ENCODE results near the gene NUTM2F. TPM values are rescaled to one million over a fixed set of nuclear protein-coding genes. Genes with fewer than 3 reads are reported as not detected.
"Not testable (repeated sequence)": the region's sequence is repeated elsewhere in the genome, so short reads cannot be mapped to it uniquely, and the experiment has no call there.

Gene NUTM2F
- total RNA-seq, 1 experiment from 2014 or later: not detected

DNA sequence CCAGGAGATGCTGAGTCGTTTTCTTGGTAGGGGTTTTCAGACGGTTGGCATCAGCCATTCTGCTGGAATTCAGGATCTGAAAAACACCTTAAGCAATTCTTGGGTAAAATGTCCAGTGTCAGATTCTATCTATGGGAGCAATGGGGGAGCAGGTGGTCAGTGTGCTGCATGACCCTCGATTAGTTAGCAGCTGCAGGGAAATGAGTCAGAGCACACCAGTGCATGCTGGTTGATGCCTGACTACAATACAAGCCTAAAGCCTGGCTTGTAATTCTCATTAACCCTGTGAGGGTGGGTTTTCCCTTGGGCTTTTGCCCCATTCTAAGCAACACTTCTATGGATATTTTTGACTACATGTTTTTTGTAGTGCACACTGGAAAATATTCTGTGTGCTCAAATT is 20.3 kb upstream of the NUTM2F start:
- H3K4me1 ChIP-seq (ENCODE audit: low read length); DNase-seq; H3K4me2 ChIP-seq (ENCODE audit: low read depth, low read length, poor library complexity, severe bottlenecking); H2AFZ ChIP-seq (ENCODE audit: low read length); H3K4me3 ChIP-seq (ENCODE audit: low read length); H4K20me1 ChIP-seq (ENCODE audit: insufficient read depth, low read depth, low read length); H3K9ac ChIP-seq (ENCODE audit: low read length); H3K79me2 ChIP-seq (ENCODE audit: low read length); H3K9me3 ChIP-seq (ENCODE audit: low read length); H3K27ac ChIP-seq (ENCODE audit: low read length); H3K9me2 ChIP-seq (replicated peaks; ENCODE audit: insufficient read depth, low read length); H3K27me3 ChIP-seq (ENCODE audit: low read length); H3K36me3 ChIP-seq (ENCODE audit: insufficient read depth, low read length): not testable (repeated sequence)

DNA sequence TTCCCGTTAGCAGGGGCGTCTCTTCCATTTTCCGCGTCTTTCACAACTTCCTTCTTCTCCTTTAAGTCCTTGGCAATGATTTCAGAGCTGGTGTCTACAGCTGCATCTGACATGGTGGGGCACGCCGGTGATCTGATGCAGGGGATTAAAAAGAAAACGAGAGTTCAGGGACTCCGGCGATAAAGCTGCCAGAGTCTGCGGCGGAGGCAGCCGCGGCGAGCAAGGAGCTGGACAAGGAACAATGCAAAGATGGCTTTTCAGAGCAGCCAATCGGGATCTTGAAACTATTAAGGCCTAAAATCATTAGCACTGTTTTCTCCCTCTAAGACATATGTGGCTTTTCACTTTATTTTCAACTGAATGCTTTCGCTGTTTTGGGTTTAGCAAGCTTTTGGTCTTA is 19.0 kb upstream of the NUTM2F start:
- H4K20me1 ChIP-seq (ENCODE audit: insufficient read depth, low read depth, low read length); DNase-seq; H3K36me3 ChIP-seq (ENCODE audit: insufficient read depth, low read length); H3K79me2 ChIP-seq (ENCODE audit: low read length); H3K9me3 ChIP-seq (ENCODE audit: low read length); H2AFZ ChIP-seq (ENCODE audit: low read length); H3K4me2 ChIP-seq (ENCODE audit: low read depth, low read length, poor library complexity, severe bottlenecking); H3K9me2 ChIP-seq (replicated peaks; ENCODE audit: insufficient read depth, low read length); H3K9ac ChIP-seq (ENCODE audit: low read length); H3K27me3 ChIP-seq (ENCODE audit: low read length); H3K4me3 ChIP-seq (ENCODE audit: low read length); H3K4me1 ChIP-seq (ENCODE audit: low read length); H3K27ac ChIP-seq (ENCODE audit: low read length): not testable (repeated sequence)

DNA sequence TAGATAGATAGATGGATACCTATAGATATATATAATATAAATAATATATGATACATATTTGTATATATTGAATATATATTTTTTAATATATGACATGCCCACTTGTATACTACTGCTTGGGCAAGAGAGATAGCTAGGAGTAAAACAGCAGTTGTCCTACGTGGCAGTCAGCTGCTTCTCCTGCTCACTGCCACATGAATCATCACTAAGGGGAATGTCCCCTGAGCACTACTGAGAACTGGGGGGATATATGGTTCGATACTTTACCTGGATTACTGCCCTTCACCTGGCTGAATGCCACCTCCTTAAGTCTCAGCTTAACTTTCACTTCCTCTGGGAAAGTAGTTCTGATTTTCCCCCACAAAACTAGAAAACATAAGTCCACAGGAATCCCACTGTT is 13.3 kb upstream of the NUTM2F start:
- H3K79me2 ChIP-seq (ENCODE audit: low read length); H3K4me1 ChIP-seq (ENCODE audit: low read length); DNase-seq; H2AFZ ChIP-seq (ENCODE audit: low read length); H3K4me2 ChIP-seq (ENCODE audit: low read depth, low read length, poor library complexity, severe bottlenecking); H3K27ac ChIP-seq (ENCODE audit: low read length); H3K27me3 ChIP-seq (ENCODE audit: low read length); H3K4me3 ChIP-seq (ENCODE audit: low read length); H3K36me3 ChIP-seq (ENCODE audit: insufficient read depth, low read length); H4K20me1 ChIP-seq (ENCODE audit: insufficient read depth, low read depth, low read length); H3K9ac ChIP-seq (ENCODE audit: low read length); H3K9me3 ChIP-seq (ENCODE audit: low read length); H3K9me2 ChIP-seq (replicated peaks; ENCODE audit: insufficient read depth, low read length): not testable (repeated sequence)

DNA sequence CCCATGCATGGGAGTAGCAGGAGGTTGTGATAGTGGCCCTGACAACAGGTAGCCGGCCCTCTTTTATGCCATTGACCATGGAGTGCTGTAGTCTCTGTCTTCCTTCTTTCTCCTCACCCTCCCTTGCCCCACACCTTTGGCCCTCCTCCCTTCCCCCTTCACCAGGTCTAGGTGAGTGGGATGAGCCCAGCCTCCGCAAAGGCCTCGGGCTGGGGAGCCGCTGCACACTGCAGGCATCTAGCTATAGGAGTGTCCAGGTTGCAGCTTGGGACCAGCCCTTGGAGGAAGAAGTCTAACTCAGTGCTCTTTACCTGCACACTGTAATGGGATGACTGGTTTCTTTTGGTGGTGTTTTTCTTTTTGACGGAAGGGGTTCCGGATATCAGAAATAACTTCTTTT is 12.3 kb upstream of the NUTM2F start:
- H3K4me1 ChIP-seq (ENCODE audit: low read length); H3K9me3 ChIP-seq (ENCODE audit: low read length); H3K9me2 ChIP-seq (replicated peaks; ENCODE audit: insufficient read depth, low read length); H3K4me3 ChIP-seq (ENCODE audit: low read length); H3K27ac ChIP-seq (ENCODE audit: low read length); H4K20me1 ChIP-seq (ENCODE audit: insufficient read depth, low read depth, low read length); H3K27me3 ChIP-seq (ENCODE audit: low read length); H2AFZ ChIP-seq (ENCODE audit: low read length); H3K36me3 ChIP-seq (ENCODE audit: insufficient read depth, low read length); H3K79me2 ChIP-seq (ENCODE audit: low read length); H3K9ac ChIP-seq (ENCODE audit: low read length); H3K4me2 ChIP-seq (ENCODE audit: low read depth, low read length, poor library complexity, severe bottlenecking); DNase-seq: not testable (repeated sequence)

DNA sequence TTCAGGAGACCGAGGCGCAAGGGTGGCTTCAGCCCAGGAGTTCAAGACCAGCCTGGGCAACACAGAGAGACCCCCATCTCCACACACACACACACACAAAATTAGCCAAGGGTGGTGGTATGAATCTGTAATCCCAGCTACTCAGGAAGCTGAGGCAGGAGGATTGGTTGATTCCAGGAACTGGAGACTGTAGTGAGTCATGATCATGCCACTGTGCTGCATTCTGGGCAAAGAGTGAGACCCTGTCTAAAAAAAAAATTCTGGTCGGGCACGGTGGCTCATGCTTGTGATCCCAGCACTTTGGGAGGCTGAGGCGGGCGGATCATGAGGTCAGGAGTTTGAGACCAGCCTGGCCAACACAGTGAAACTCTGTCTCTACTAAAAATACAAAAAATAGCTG is 11.2 kb upstream of the NUTM2F start:
- not testable (repeated sequence) for H3K9me2 ChIP-seq (replicated peaks; ENCODE audit: insufficient read depth, low read length); H4K20me1 ChIP-seq (ENCODE audit: insufficient read depth, low read depth, low read length); H3K36me3 ChIP-seq (ENCODE audit: insufficient read depth, low read length); H3K9me3 ChIP-seq (ENCODE audit: low read length); H3K4me1 ChIP-seq (ENCODE audit: low read length); DNase-seq; H3K79me2 ChIP-seq (ENCODE audit: low read length); H3K4me3 ChIP-seq (ENCODE audit: low read length); H3K27me3 ChIP-seq (ENCODE audit: low read length); H3K4me2 ChIP-seq (ENCODE audit: low read depth, low read length, poor library complexity, severe bottlenecking); H2AFZ ChIP-seq (ENCODE audit: low read length); H3K9ac ChIP-seq (ENCODE audit: low read length); H3K27ac ChIP-seq (ENCODE audit: low read length)

DNA sequence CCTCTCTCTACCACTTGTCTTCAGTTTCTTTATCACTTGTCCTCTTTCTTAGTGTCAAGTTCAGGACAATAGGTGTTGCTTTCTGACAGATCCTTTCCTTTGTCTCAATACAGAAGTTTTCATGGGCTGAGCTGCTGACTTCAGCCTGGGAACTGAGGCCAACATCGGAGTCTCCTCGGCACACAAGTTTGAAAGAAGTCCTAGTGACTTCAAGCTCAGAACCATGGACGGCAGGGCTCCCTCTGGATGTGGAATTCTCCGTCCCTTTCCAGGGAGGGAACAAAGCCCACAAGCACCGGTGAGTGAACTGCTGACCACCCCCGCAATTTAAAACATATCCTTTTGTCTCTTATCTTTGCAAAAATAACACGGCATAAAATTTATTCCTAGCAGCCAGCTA is 10.3 kb upstream of the NUTM2F start:
- not testable (repeated sequence) for H3K4me3 ChIP-seq (ENCODE audit: low read length); H3K9me3 ChIP-seq (ENCODE audit: low read length); H3K9me2 ChIP-seq (replicated peaks; ENCODE audit: insufficient read depth, low read length); DNase-seq; H3K27ac ChIP-seq (ENCODE audit: low read length); H3K36me3 ChIP-seq (ENCODE audit: insufficient read depth, low read length); H3K9ac ChIP-seq (ENCODE audit: low read length); H3K4me2 ChIP-seq (ENCODE audit: low read depth, low read length, poor library complexity, severe bottlenecking); H3K4me1 ChIP-seq (ENCODE audit: low read length); H3K27me3 ChIP-seq (ENCODE audit: low read length); H3K79me2 ChIP-seq (ENCODE audit: low read length); H4K20me1 ChIP-seq (ENCODE audit: insufficient read depth, low read depth, low read length); H2AFZ ChIP-seq (ENCODE audit: low read length)

DNA sequence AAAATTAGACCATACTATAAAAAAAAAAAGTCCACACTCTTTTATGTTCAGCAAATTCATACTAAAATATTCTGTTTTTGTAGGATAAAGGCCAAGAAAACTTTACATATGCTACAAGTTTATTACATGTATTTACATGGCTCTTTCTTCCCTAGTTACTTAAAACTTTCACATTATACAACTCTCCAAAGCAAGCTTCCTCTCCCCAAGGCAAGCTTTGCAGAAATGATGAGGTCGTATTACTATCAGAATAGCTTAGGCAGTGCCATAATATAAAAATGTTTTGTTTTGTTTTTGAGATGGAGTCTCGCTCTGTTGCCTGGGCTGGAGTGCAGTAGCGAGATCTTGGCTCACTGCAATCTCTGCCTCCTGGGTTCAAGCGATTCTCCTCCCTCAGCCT is 8.0 kb upstream of the NUTM2F start:
- not testable (repeated sequence) for H3K9me3 ChIP-seq (ENCODE audit: low read length); H3K4me2 ChIP-seq (ENCODE audit: low read depth, low read length, poor library complexity, severe bottlenecking); H3K27ac ChIP-seq (ENCODE audit: low read length); H3K36me3 ChIP-seq (ENCODE audit: insufficient read depth, low read length); H2AFZ ChIP-seq (ENCODE audit: low read length); H3K9me2 ChIP-seq (replicated peaks; ENCODE audit: insufficient read depth, low read length); H3K4me1 ChIP-seq (ENCODE audit: low read length); H3K79me2 ChIP-seq (ENCODE audit: low read length); DNase-seq; H3K27me3 ChIP-seq (ENCODE audit: low read length); H4K20me1 ChIP-seq (ENCODE audit: insufficient read depth, low read depth, low read length); H3K4me3 ChIP-seq (ENCODE audit: low read length); H3K9ac ChIP-seq (ENCODE audit: low read length)

DNA sequence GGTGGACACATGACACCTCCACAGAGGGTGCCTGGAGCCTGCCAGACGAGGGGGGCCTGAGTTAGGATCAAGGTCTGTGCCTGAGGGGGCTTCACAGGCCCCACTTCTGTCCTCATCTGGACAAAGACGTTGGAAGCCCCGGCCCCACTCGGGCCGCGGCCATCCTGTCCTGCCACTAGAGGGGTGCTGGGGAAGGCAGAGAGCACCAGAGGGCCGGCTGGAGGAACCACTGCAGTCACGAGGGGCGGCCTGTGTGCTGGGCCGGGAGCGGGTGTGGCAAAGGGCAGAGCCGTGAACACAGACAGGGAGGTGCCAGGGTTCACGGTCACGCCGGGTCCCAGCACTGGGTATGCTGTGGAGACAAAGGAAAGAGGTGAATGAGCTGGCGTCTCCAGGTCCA is 2.9 kb downstream of the NUTM2F start:
- H3K79me2 ChIP-seq (ENCODE audit: low read length); H3K27ac ChIP-seq (ENCODE audit: low read length); H3K9ac ChIP-seq (ENCODE audit: low read length); H3K9me2 ChIP-seq (replicated peaks; ENCODE audit: insufficient read depth, low read length); H3K36me3 ChIP-seq (ENCODE audit: insufficient read depth, low read length); H3K9me3 ChIP-seq (ENCODE audit: low read length); H3K4me1 ChIP-seq (ENCODE audit: low read length); H3K27me3 ChIP-seq (ENCODE audit: low read length); DNase-seq; H2AFZ ChIP-seq (ENCODE audit: low read length); H3K4me3 ChIP-seq (ENCODE audit: low read length); H3K4me2 ChIP-seq (ENCODE audit: low read depth, low read length, poor library complexity, severe bottlenecking); H4K20me1 ChIP-seq (ENCODE audit: insufficient read depth, low read depth, low read length): not testable (repeated sequence)

DNA sequence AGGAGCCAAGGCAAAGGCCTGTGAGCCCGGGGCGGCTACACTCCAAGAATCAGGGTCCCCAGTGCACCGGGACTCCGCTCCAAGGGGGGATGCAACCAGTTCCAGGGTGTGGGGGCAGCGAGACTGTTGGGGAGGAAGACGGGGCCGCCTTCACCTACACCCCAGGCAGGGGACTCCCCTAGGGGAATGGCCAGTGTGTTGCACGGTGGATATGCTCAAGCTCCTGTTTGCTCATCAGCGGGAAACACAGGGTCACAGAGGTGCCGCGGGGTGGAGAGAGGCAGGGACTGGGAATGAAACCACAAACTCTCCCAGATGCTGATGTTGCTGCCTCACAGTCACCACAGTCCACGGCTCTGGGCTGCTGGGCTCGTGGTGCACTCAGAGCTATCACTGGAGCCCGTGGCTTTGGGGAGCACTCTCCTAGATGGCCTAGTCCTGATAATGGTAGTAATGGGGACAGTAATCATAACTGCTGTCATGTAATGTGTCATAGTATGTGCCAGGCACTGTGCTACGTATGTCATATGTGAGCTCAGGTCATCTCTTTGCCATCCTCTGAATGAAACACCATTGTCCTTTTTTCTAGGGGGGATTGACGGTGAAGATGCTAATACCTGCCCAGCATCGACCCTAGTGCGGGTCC is 5.2 kb downstream of the NUTM2F start:
- H3K36me3 ChIP-seq (ENCODE audit: insufficient read depth, low read length); H3K4me2 ChIP-seq (ENCODE audit: low read depth, low read length, poor library complexity, severe bottlenecking); H3K79me2 ChIP-seq (ENCODE audit: low read length); DNase-seq; H3K27me3 ChIP-seq (ENCODE audit: low read length); H3K9me2 ChIP-seq (replicated peaks; ENCODE audit: insufficient read depth, low read length); H3K9ac ChIP-seq (ENCODE audit: low read length); H3K9me3 ChIP-seq (ENCODE audit: low read length); H2AFZ ChIP-seq (ENCODE audit: low read length); H4K20me1 ChIP-seq (ENCODE audit: insufficient read depth, low read depth, low read length); H3K4me1 ChIP-seq (ENCODE audit: low read length); H3K27ac ChIP-seq (ENCODE audit: low read length); H3K4me3 ChIP-seq (ENCODE audit: low read length): not testable (repeated sequence)

Data from Karpas-422 (cell line).